Mesenchymal stem cell (in vitro differentiated cells and primary cell): ENCODE measurements around the gene IGF2R.

ENCODE experiments used
- DNase-seq: peaks from one replicate; pipeline ENCODE4 v3.0.0-alpha.2; 2013
- H2AFZ ChIP-seq: one replicate; pipeline ENCODE4 v1.6.1; 2013; ENCODE audit warnings: low read depth, mild to moderate bottlenecking, control low read depth, inconsistent platforms, low read length, moderate library complexity
- H2AK5ac ChIP-seq: 2 replicates; pipeline ENCODE4 v1.6.1; 2013; ENCODE audit warnings: low read length, moderate library complexity, mild to moderate bottlenecking, inconsistent platforms; ENCODE audit not compliant: severe bottlenecking
- H2BK120ac ChIP-seq: one replicate; pipeline ENCODE4 v1.6.1; 2013; ENCODE audit warnings: low read depth, mild to moderate bottlenecking, inconsistent platforms, low read length, moderate library complexity
- H2BK12ac ChIP-seq, 2 experiments: one replicate each; pipeline ENCODE4 v1.6.1; 2013; ENCODE audit warnings: inconsistent platforms in 2 of 2, low read length in 2 of 2, mild to moderate bottlenecking in 2 of 2, moderate library complexity in 2 of 2, control low read depth in 1 of 2
- H2BK15ac ChIP-seq: one replicate; pipeline ENCODE4 v1.6.1; 2013; ENCODE audit warnings: mild to moderate bottlenecking, low read depth, inconsistent platforms; ENCODE audit not compliant: poor library complexity, severe bottlenecking
- H2BK5ac ChIP-seq: 2 replicates; pipeline ENCODE4 v1.6.1; 2013; ENCODE audit warnings: low read depth, mild to moderate bottlenecking, low read length, control low read depth, inconsistent platforms; ENCODE audit not compliant: poor library complexity, severe bottlenecking
- H3K14ac ChIP-seq, 2 experiments: one replicate each; pipeline ENCODE4 v1.6.1; 2013; ENCODE audit warnings: inconsistent platforms in 2 of 2, low read length in 2 of 2, control low read depth in 1 of 2, mild to moderate bottlenecking in 1 of 2, moderate library complexity in 1 of 2
- H3K18ac ChIP-seq, 2 experiments: one replicate each; pipeline ENCODE4 v1.6.1; 2013; ENCODE audit warnings: inconsistent platforms in 2 of 2, low read length in 2 of 2, control low read depth in 1 of 2, low read depth in 1 of 2, mild to moderate bottlenecking in 1 of 2
- H3K23ac ChIP-seq, 2 experiments: one replicate each; pipeline ENCODE4 v1.6.1; 2013; ENCODE audit warnings: inconsistent platforms in 2 of 2, low read length in 2 of 2, mild to moderate bottlenecking in 2 of 2, moderate library complexity in 2 of 2, control low read depth in 1 of 2
- H3K27ac ChIP-seq: 2 replicates; pipeline ENCODE4 v1.5.1; 2013; ENCODE audit warnings: mild to moderate bottlenecking, moderate library complexity, low read length, control low read depth, inconsistent platforms; ENCODE audit not compliant: poor library complexity, severe bottlenecking
- H3K27me3 ChIP-seq, 2 experiments: 2 replicates each; pipeline versions ENCODE4 v1.6.1 to v1.7.0; 2013; ENCODE audit warnings: low read length in 2 of 2, mild to moderate bottlenecking in 2 of 2, moderate library complexity in 2 of 2, control low read depth in 1 of 2, inconsistent platforms in 1 of 2; ENCODE audit not compliant: control insufficient read depth in 1 of 2, insufficient read depth in 1 of 2
- H3K36me3 ChIP-seq, 2 experiments: 2 replicates each; pipeline versions ENCODE4 v1.6.1 to v1.7.0; 2013; ENCODE audit warnings: low read length in 2 of 2, control low read depth in 1 of 2, inconsistent platforms in 1 of 2, low read depth in 1 of 2, mild to moderate bottlenecking in 1 of 2; ENCODE audit not compliant: insufficient read depth in 2 of 2, control insufficient read depth in 1 of 2
- H3K4ac ChIP-seq, 2 experiments: one replicate each; pipeline ENCODE4 v1.6.1; 2013; ENCODE audit warnings: inconsistent platforms in 2 of 2, low read length in 2 of 2, mild to moderate bottlenecking in 2 of 2, moderate library complexity in 2 of 2, control low read depth in 1 of 2, low read depth in 1 of 2
- H3K4me1 ChIP-seq: 2 replicates; pipeline ENCODE4 v1.6.1; 2013; ENCODE audit warnings: low read depth, low read length, control low read depth; ENCODE audit not compliant: control insufficient read depth, insufficient read depth
- H3K4me2 ChIP-seq: 2 replicates; pipeline ENCODE4 v1.6.1; 2013; ENCODE audit warnings: low read length, mild to moderate bottlenecking, inconsistent platforms; ENCODE audit not compliant: poor library complexity, severe bottlenecking
- H3K4me3 ChIP-seq, 2 experiments: 2 replicates each; pipeline versions ENCODE4 v1.5.1 to v1.7.0; 2013; ENCODE audit warnings: low read length in 2 of 2, mild to moderate bottlenecking in 2 of 2, control low read depth in 1 of 2, low read depth in 1 of 2; ENCODE audit not compliant: insufficient read depth in 1 of 2
- H3K79me1 ChIP-seq: replicated peaks from 2 replicates; pipeline ENCODE4 v1.6.1; 2013; ENCODE audit warnings: mild to moderate bottlenecking, control low read depth, low read length, inconsistent platforms; ENCODE audit not compliant: poor library complexity, severe bottlenecking
- H3K9ac ChIP-seq: 2 replicates; pipeline ENCODE4 v1.7.0; 2013; ENCODE audit warnings: mild to moderate bottlenecking, low read length, moderate library complexity
- H3K9me3 ChIP-seq: 2 replicates; pipeline ENCODE4 v1.7.0; 2013; ENCODE audit warnings: mild to moderate bottlenecking, low read length; ENCODE audit not compliant: control insufficient read depth
- H4K8ac ChIP-seq: one replicate; pipeline ENCODE4 v1.6.1; 2013; ENCODE audit warnings: inconsistent platforms, mild to moderate bottlenecking, low read length, moderate library complexity
- H4K91ac ChIP-seq: one replicate; pipeline ENCODE4 v1.6.1; 2013; ENCODE audit warnings: mild to moderate bottlenecking, low read length, inconsistent platforms
- WGBS: methylation state at CpG from one replicate; pipeline ENCODE4 v1.1.7; 2013; ENCODE audit warnings: mixed read lengths; 5-methylcytosine and 5-hydroxymethylcytosine counted together

Gene IGF2R

GRCh38 chr6:160077526-160077925 is 108.6 kb downstream of the IGF2R start:
- Histone ChIP-seq H2BK120ac (no peak overlapping the region), H4K8ac (no peak overlapping the region), H3K23ac (no peak overlapping the region), H3K9ac (peak overlapping the region; percentile 21), H3K4ac (no peak overlapping the region), H2BK12ac (no peak overlapping the region), H2AK5ac (no peak overlapping the region), H3K27me3 (no peaks in the 10 kb centered on the region), H2BK5ac (no peak overlapping the region), H3K4me2 (no peak overlapping the region), H3K79me1 (peaks cover 40% of the 10 kb centered on the region), H3K14ac (no peak overlapping the region), H4K91ac (no peak overlapping the region), H2AFZ (no peak overlapping the region), H3K4me1 (no peaks in the 10 kb centered on the region), H3K4me3 (no peak overlapping the region), H3K36me3 (peaks cover 66 to 93% of the 10 kb centered on the region in 2 experiments), H3K18ac (no peak overlapping the region), H3K9me3 (no peaks in the 10 kb centered on the region), H2BK15ac (no peak overlapping the region), H3K27ac (no peak overlapping the region)
- peak; percentile 13 for DNase-seq
- 94% methylated on average over 2 of the region's 2 CpGs for WGBS

- H4K91ac ChIP-seq = no peak overlapping the region
- no peak overlapping the region for H3K4ac ChIP-seq
- no peak overlapping the region for H2AK5ac ChIP-seq
- no peak overlapping the region for H2BK5ac ChIP-seq
- H3K4me2 ChIP-seq = no peak overlapping the region
- H2BK120ac ChIP-seq = no peak overlapping the region
- no peaks in the 10 kb centered on the region for H3K4me1 ChIP-seq
- 99% methylated on average over 23 of the region's 23 CpGs for WGBS
- peaks cover 60 to 93% of the 10 kb centered on the region in 2 experiments for H3K36me3 ChIP-seq
- H2AFZ ChIP-seq = no peak overlapping the region
- no peak overlapping the region for H3K14ac ChIP-seq
- H3K4me3 ChIP-seq = no peak overlapping the region
- H3K27ac ChIP-seq = no peak overlapping the region
- H4K8ac ChIP-seq = no peak overlapping the region
- H3K18ac ChIP-seq = no peak overlapping the region
- no peak overlapping the region for H2BK15ac ChIP-seq
- H3K23ac ChIP-seq = no peak overlapping the region
- H3K79me1 ChIP-seq = peaks cover 44% of the 10 kb centered on the region
- no peak overlapping the region for H2BK12ac ChIP-seq
- no peak for DNase-seq
- H3K9me3 ChIP-seq = no peaks in the 10 kb centered on the region
- H3K27me3 ChIP-seq = no peaks in the 10 kb centered on the region
- no peak overlapping the region for H3K9ac ChIP-seq
Observed at GRCh38 chr6:160078883-160079685, 110.2 kb downstream of the IGF2R start.

GRCh38 chr6:160079686-160080043 is 110.8 kb downstream of the IGF2R start:
- H4K91ac ChIP-seq = no peak overlapping the region
- no peak overlapping the region for H2BK12ac ChIP-seq
- DNase-seq = no peak
- no peak overlapping the region for H3K4ac ChIP-seq
- H3K4me3 ChIP-seq = no peak overlapping the region
- peaks cover 49% of the 10 kb centered on the region for H3K79me1 ChIP-seq
- no peak overlapping the region for H3K14ac ChIP-seq
- no peak overlapping the region for H2AK5ac ChIP-seq
- H3K4me2 ChIP-seq = no peak overlapping the region
- no peak overlapping the region for H3K23ac ChIP-seq
- H3K9ac ChIP-seq = no peak overlapping the region
- no peaks in the 10 kb centered on the region for H3K9me3 ChIP-seq
- no peaks in the 10 kb centered on the region for H3K4me1 ChIP-seq
- no peaks in the 10 kb centered on the region for H3K27me3 ChIP-seq
- H2BK120ac ChIP-seq = no peak overlapping the region
- no peak overlapping the region for H2BK15ac ChIP-seq
- 95% methylated on average over 12 of the region's 12 CpGs for WGBS
- no peak overlapping the region for H3K27ac ChIP-seq
- no peak overlapping the region for H2AFZ ChIP-seq
- no peak overlapping the region for H2BK5ac ChIP-seq
- H4K8ac ChIP-seq = no peak overlapping the region
- H3K18ac ChIP-seq = no peak overlapping the region
- peaks cover 65 to 93% of the 10 kb centered on the region in 2 experiments for H3K36me3 ChIP-seq

- Histone ChIP-seq H3K14ac (no peak overlapping the region), H2BK5ac (no peak overlapping the region), H3K4me3 (no peak overlapping the region), H3K4me1 (no peaks in the 10 kb centered on the region), H2AK5ac (no peak overlapping the region), H2AFZ (no peak overlapping the region), H3K27ac (no peak overlapping the region), H2BK12ac (no peak overlapping the region), H3K27me3 (no peaks in the 10 kb centered on the region), H3K4me2 (no peak overlapping the region), H4K91ac (no peak overlapping the region), H3K9me3 (no peaks in the 10 kb centered on the region), H3K18ac (no peak overlapping the region), H4K8ac (no peak overlapping the region), H3K23ac (no peak overlapping the region), H2BK120ac (no peak overlapping the region), H3K79me1 (peaks cover 51% of the 10 kb centered on the region), H3K36me3 (peaks cover 65 to 93% of the 10 kb centered on the region in 2 experiments), H3K4ac (no peak overlapping the region), H3K9ac (no peak overlapping the region), H2BK15ac (no peak overlapping the region)
- DNase-seq = no peak
- WGBS = 98% methylated on average over 17 of the region's 17 CpGs
Observed at GRCh38 chr6:160080097-160080496, 111.2 kb downstream of the IGF2R start.
